Activated naive CD4-positive, alpha-beta T cell treated with anti-CD3 and anti-CD28 coated beads, Interleukin-2, amount 50 U/mL, for 72 hours (primary cell): Measurements from ENCODE around the gene RAP1GAP. TPM values are rescaled to one million over a fixed set of nuclear protein-coding genes. Genes with fewer than 3 reads are reported as not detected.

Experiments
- ATAC-seq, 2 donors: fragments of 150-1000 bp; cut with Tn5 transposase; 2 replicates each; pipeline ENCODE4 v1.10.0; 2021; ENCODE audit warnings: mild to moderate bottlenecking in 2 of 2, moderate library complexity in 2 of 2
- DNase-seq, 2 donors: peaks; one replicate each; pipeline ENCODE4 v3.0.0; 2021 to 2022; ENCODE audit warnings: low spot score in 2 of 2
- H3K27ac Mint-ChIP-seq, 2 donors: one replicate each; pipeline ENCODE4 v1.8.0; 2022; ENCODE audit warnings: mild to moderate bottlenecking in 2 of 2, mixed read lengths in 2 of 2
- H3K36me3 Mint-ChIP-seq, 2 donors: one replicate each; pipeline ENCODE4 v1.8.0; 2022; ENCODE audit warnings: mixed read lengths in 2 of 2
- H3K9me3 Mint-ChIP-seq, 2 donors: one replicate each; pipeline ENCODE4 v1.8.0; 2022; ENCODE audit warnings: mixed read lengths in 2 of 2
- total RNA-seq, 2 donors: library from RNA; stranded (reverse); gene quantifications; one replicate each; pipeline ENCODE4 v1.2.3, GENCODE V29; 2022

The RAP1GAP gene
- total RNA-seq, 2 donors from 2014 or later, result 0.46 to 2.1 TPM

GRCh38 chr1:21667348-21668231 is 1.6 kb downstream of the RAP1GAP start:
- peak in 1 of 2 donors; percentile 50 for DNase-seq
- Mint-ChIP-seq H3K9me3 (no peaks in the 10 kb centered on the region), H3K27ac (peak overlapping the region in 1 of 2 donors; percentile 29)

GRCh38 chr1:21666576-21667320 is 2.4 kb downstream of the RAP1GAP start:
- ATAC-seq (no peak), DNase-seq (peak in 1 of 2 donors; percentile 38)
- Mint-ChIP-seq H3K9me3 (no peaks in the 10 kb centered on the region), H3K27ac (no peak overlapping the region), H3K36me3 (no peaks in the 10 kb centered on the region)

More at GRCh38 chr1:21667348-21668231, 1.6 kb downstream of the RAP1GAP start:
- no peaks in the 10 kb centered on the region for H3K36me3 Mint-ChIP-seq
- ATAC-seq, result no peak

- no peaks in the 10 kb centered on the region for H3K9me3 Mint-ChIP-seq
- H3K27ac Mint-ChIP-seq, result no peak overlapping the region
- DNase-seq, result peak in 1 of 2 donors; percentile 53
- no peak for ATAC-seq
- H3K36me3 Mint-ChIP-seq, result no peaks in the 10 kb centered on the region
Observed at GRCh38 chr1:21665711-21666575, 3.2 kb downstream of the RAP1GAP start.

GRCh38 chr1:21664806-21665588 is 4.2 kb downstream of the RAP1GAP start:
- no peaks in the 10 kb centered on the region for H3K36me3 Mint-ChIP-seq
- no peak for ATAC-seq
- peak in 1 of 2 donors; percentile 41 for DNase-seq
- no peak overlapping the region for H3K27ac Mint-ChIP-seq
- no peaks in the 10 kb centered on the region for H3K9me3 Mint-ChIP-seq

- DNase-seq, result peak in 1 of 2 donors; percentile 20
- H3K9me3 Mint-ChIP-seq, result no peaks in the 10 kb centered on the region
- H3K27ac Mint-ChIP-seq, result no peak overlapping the region
- H3K36me3 Mint-ChIP-seq, result no peaks in the 10 kb centered on the region
- no peak for ATAC-seq
Observed at GRCh38 chr1:21663951-21664805, 5.0 kb downstream of the RAP1GAP start.

- Mint-ChIP-seq H3K27ac (no peak overlapping the region), H3K36me3 (no peaks in the 10 kb centered on the region)
- no peak for ATAC-seq
Observed at GRCh38 chr1:21663248-21663950, 5.8 kb downstream of the RAP1GAP start.

GRCh38 chr1:21662426-21663247 is 6.5 kb downstream of the RAP1GAP start:
- Mint-ChIP-seq H3K27ac (no peak overlapping the region), H3K9me3 (no peaks in the 10 kb centered on the region), H3K36me3 (no peaks in the 10 kb centered on the region)
- DNase-seq (peak in 1 of 2 donors; percentile 39), ATAC-seq (no peak)

More at GRCh38 chr1:21663248-21663950, 5.8 kb downstream of the RAP1GAP start:
- H3K9me3 Mint-ChIP-seq, result no peaks in the 10 kb centered on the region
- peak in 1 of 2 donors; percentile 46 for DNase-seq

GRCh38 chr1:21661886-21662285 is 7.3 kb downstream of the RAP1GAP start:
- no peaks in the 10 kb centered on the region for H3K9me3 Mint-ChIP-seq
- H3K36me3 Mint-ChIP-seq, result no peaks in the 10 kb centered on the region
- DNase-seq, result peak in 1 of 2 donors; percentile 44
- no peak for ATAC-seq
- H3K27ac Mint-ChIP-seq, result no peak overlapping the region

GRCh38 chr1:21659924-21660326 is 9.2 kb downstream of the RAP1GAP start:
- Mint-ChIP-seq H3K9me3 (no peaks in the 10 kb centered on the region), H3K36me3 (no peaks in the 10 kb centered on the region), H3K27ac (no peak overlapping the region)
- no peak for ATAC-seq
- peak in 1 of 2 donors; percentile 21 for DNase-seq

- H3K36me3 Mint-ChIP-seq, result no peaks in the 10 kb centered on the region
- no peaks in the 10 kb centered on the region for H3K9me3 Mint-ChIP-seq
- DNase-seq (peak; percentile 72 to 93), ATAC-seq (peak; percentile 85 to 90)
- no peak overlapping the region for H3K27ac Mint-ChIP-seq
Observed at GRCh38 chr1:21659099-21659923, 9.8 kb downstream of the RAP1GAP start.

GRCh38 chr1:21657456-21658190 is 11.5 kb downstream of the RAP1GAP start:
- no peak for ATAC-seq
- H3K9me3 Mint-ChIP-seq, result no peaks in the 10 kb centered on the region
- no peak for DNase-seq
- no peak overlapping the region for H3K27ac Mint-ChIP-seq
- no peaks in the 10 kb centered on the region for H3K36me3 Mint-ChIP-seq

- no peak overlapping the region for H3K27ac Mint-ChIP-seq
- ATAC-seq, result no peak
- no peak for DNase-seq
- H3K9me3 Mint-ChIP-seq, result no peaks in the 10 kb centered on the region
- H3K36me3 Mint-ChIP-seq, result no peaks in the 10 kb centered on the region
Observed at GRCh38 chr1:21655748-21656147, 13.4 kb downstream of the RAP1GAP start.
